A673 (cell line): ENCODE results near the gene ZBED2.

Experiments used
- CTCF ChIP-seq: fragments of 300-800, 200-600 bp; sonication (generic); conservative IDR thresholded peaks from 2 replicates; pipeline ENCODE4 v1.5.1; 2017; ENCODE audit warnings: low read depth, mild to moderate bottlenecking, antibody characterized with exemption, low read length, moderate library complexity, mixed read lengths
- EZH2 ChIP-seq: fragments of 200-600 bp; sonication (generic); IDR thresholded peaks from 2 replicates; pipeline ENCODE4 v1.6.1; 2017; ENCODE audit warnings: borderline replicate concordance, low read depth, mild to moderate bottlenecking, mixed read lengths, antibody characterized with exemption, low read length; ENCODE audit not compliant: poor library complexity, severe bottlenecking

- TF ChIP-seq CTCF (no peak), EZH2 (no peak)
Measured at GRCh38 chr3:111589303-111590142, 5.6 kb downstream of the ZBED2 start.
